ENCODE measurements around the gene MAP2K2. TPM values are rescaled to one million over a fixed set of nuclear protein-coding genes. Genes with fewer than 3 reads are reported as not detected.

The MAP2K2 gene
- polyA plus RNA-seq, 1 donor from 2014 or later: 95.5 TPM

- no peaks in the 10 kb centered on the region for H3K79me2 ChIP-seq (replicated peaks; ENCODE audit: insufficient read depth, low read length)
Observed at GRCh38 chr19:4077007-4077374, 46.9 kb downstream of the MAP2K2 start.

GRCh38 chr19:4075373-4075772, 48.5 kb downstream of the MAP2K2 start:
- Histone ChIP-seq H3K27ac (ENCODE audit: low read length) (no peak overlapping the region), H3K9me3 (ENCODE audit: low read length) (no peaks in the 10 kb centered on the region), H2AFZ (ENCODE audit: low read depth, low read length) (no peak overlapping the region), H3K79me2 (replicated peaks; ENCODE audit: insufficient read depth, low read length) (no peaks in the 10 kb centered on the region), H3K36me3 (ENCODE audit: insufficient read depth, low read length) (no peaks in the 10 kb centered on the region), H3K9ac (ENCODE audit: low read length) (no peak overlapping the region), H3K4me2 (ENCODE audit: low read length) (no peak overlapping the region), H4K20me1 (ENCODE audit: insufficient read depth) (no peaks in the 10 kb centered on the region), H3F3A (ENCODE audit: insufficient read depth, low read length, poor library complexity, severe bottlenecking) (no peaks in the 10 kb centered on the region), H3K27me3 (ENCODE audit: insufficient read depth, low read depth, low read length) (no peaks in the 10 kb centered on the region), H3K9me2 (ENCODE audit: insufficient read depth, low read length) (no peaks in the 10 kb centered on the region), H3K4me3 (ENCODE audit: low read length) (no peak overlapping the region)
- TF ChIP-seq SMC3 (conservative IDR thresholded peaks at IDR 0.05; ENCODE audit: poor library complexity): no peak
- TF ChIP-seq RAD21 (conservative IDR thresholded peaks at IDR 0.05): no peak
- no peak for TF ChIP-seq CTCF (IDR thresholded peaks at IDR 0.05; ENCODE audit: poor library complexity, severe bottlenecking)
- no peak for TF ChIP-seq TAF1 (IDR thresholded peaks at IDR 0.05; ENCODE audit: low read depth)
- TF ChIP-seq POLR2AphosphoS5 (IDR thresholded peaks at IDR 0.05): no peak
- TF ChIP-seq REST (IDR thresholded peaks at IDR 0.05; ENCODE audit: borderline replicate concordance): no peak
- TF ChIP-seq MXI1 (conservative IDR thresholded peaks at IDR 0.05; ENCODE audit: poor library complexity, severe bottlenecking): no peak
- TF ChIP-seq EP300 (conservative IDR thresholded peaks at IDR 0.05; ENCODE audit: poor library complexity, severe bottlenecking): no peak
- TF ChIP-seq EZH2 (IDR thresholded peaks at IDR 0.05; ENCODE audit: borderline replicate concordance, insufficient read depth, low read length, poor library complexity, severe bottlenecking): no peak

More at GRCh38 chr19:4077007-4077374, 46.9 kb downstream of the MAP2K2 start:
- Histone ChIP-seq H3K9ac (ENCODE audit: low read length) (no peak overlapping the region), H3K27me3 (ENCODE audit: insufficient read depth, low read depth, low read length) (no peaks in the 10 kb centered on the region), H3K27ac (ENCODE audit: low read length) (no peak overlapping the region), H3K9me2 (ENCODE audit: insufficient read depth, low read length) (no peaks in the 10 kb centered on the region), H3K9me3 (ENCODE audit: low read length) (no peaks in the 10 kb centered on the region), H3K4me3 (ENCODE audit: low read length) (no peak overlapping the region), H4K20me1 (ENCODE audit: insufficient read depth) (no peaks in the 10 kb centered on the region), H3K4me2 (ENCODE audit: low read length) (no peak overlapping the region), H2AFZ (ENCODE audit: low read depth, low read length) (no peak overlapping the region), H3F3A (ENCODE audit: insufficient read depth, low read length, poor library complexity, severe bottlenecking) (no peaks in the 10 kb centered on the region), H3K36me3 (ENCODE audit: insufficient read depth, low read length) (no peaks in the 10 kb centered on the region)
- TF ChIP-seq EZH2 (IDR thresholded peaks at IDR 0.05; ENCODE audit: borderline replicate concordance, insufficient read depth, low read length, poor library complexity, severe bottlenecking): no peak
- TF ChIP-seq CTCF (IDR thresholded peaks at IDR 0.05; ENCODE audit: poor library complexity, severe bottlenecking): no peak
- TF ChIP-seq EP300 (conservative IDR thresholded peaks at IDR 0.05; ENCODE audit: poor library complexity, severe bottlenecking): no peak

All from neural cell (in vitro differentiated cells).